ENCODE results near the gene ISLR2.
"Not testable (repeated sequence)": the region's sequence is repeated elsewhere in the genome, so short reads cannot be mapped to it uniquely, and the experiment has no call there.

- not testable (repeated sequence) for TF ChIP-seq CTCF (IDR thresholded peaks at IDR 0.05; ENCODE audit: poor library complexity); EZH2 (IDR thresholded peaks at IDR 0.05; ENCODE audit: borderline replicate concordance); EZH2phosphoT487 (IDR thresholded peaks at IDR 0.05; ENCODE audit: low read depth, severe bottlenecking, unreplicated experiment)
Observed at GRCh38 chr15:74094567-74094966, 35.8 kb upstream of the ISLR2 start.
